ENCODE measurements around the gene MORC1. TPM values are rescaled to one million over a fixed set of nuclear protein-coding genes. Genes with fewer than 3 reads are reported as not detected.
A peak's percentile ranks its signal among the peaks of the same experiment; 100 is the strongest.
"Not testable (repeated sequence)": the region's sequence is repeated elsewhere in the genome, so short reads cannot be mapped to it uniquely, and the experiment has no call there.

Gene MORC1
- polyA plus RNA-seq, 10 donors, result 0.08 TPM; not detected in 9

GRCh38 chr3:109098079-109098644 lies 19.8 kb downstream of the MORC1 start:
- DNase-seq, result no peak

- no peak for DNase-seq
Observed at GRCh38 chr3:109095166-109095565, 22.8 kb downstream of the MORC1 start.

- no peak for DNase-seq
Observed at GRCh38 chr3:109093561-109093960, 24.4 kb downstream of the MORC1 start.

GRCh38 chr3:109091846-109092245 lies 26.1 kb downstream of the MORC1 start:
- DNase-seq, result no peak

- DNase-seq, result no peak
Observed at GRCh38 chr3:109089265-109089664, 28.7 kb downstream of the MORC1 start.

GRCh38 chr3:109081746-109082510 lies 36.0 kb downstream of the MORC1 start:
- peak in 2 of 3 donors; percentile 6 to 29 for DNase-seq

- DNase-seq, result not testable (repeated sequence)
Observed at GRCh38 chr3:109080090-109080489, 37.8 kb downstream of the MORC1 start.

- no peak for DNase-seq
Observed at GRCh38 chr3:109073116-109073515, 44.8 kb downstream of the MORC1 start.

- DNase-seq, result no peak
Observed at GRCh38 chr3:109072194-109072593, 45.7 kb downstream of the MORC1 start.

GRCh38 chr3:109071350-109072142 lies 46.4 kb downstream of the MORC1 start:
- DNase-seq, result peak in 1 of 3 donors; percentile 9

GRCh38 chr3:109070211-109070610 lies 47.7 kb downstream of the MORC1 start:
- no peak for DNase-seq

- DNase-seq, result no peak
Observed at GRCh38 chr3:109066864-109067263, 51.1 kb downstream of the MORC1 start.

GRCh38 chr3:109059264-109059663 lies 58.7 kb downstream of the MORC1 start:
- peak in 1 of 3 donors; percentile 18 for DNase-seq

GRCh38 chr3:109057616-109058015 lies 60.3 kb downstream of the MORC1 start:
- DNase-seq, result no peak

GRCh38 chr3:109057056-109057455 lies 60.9 kb downstream of the MORC1 start:
- DNase-seq, result no peak

GRCh38 chr3:109050591-109051167 lies 67.3 kb downstream of the MORC1 start:
- DNase-seq, result no peak

- DNase-seq, result no peak
Observed at GRCh38 chr3:109047366-109047765, 70.6 kb downstream of the MORC1 start.

GRCh38 chr3:109045271-109046040 lies 72.5 kb downstream of the MORC1 start:
- peak in 2 of 3 donors; percentile 6 to 21 for DNase-seq

- no peak for DNase-seq
Observed at GRCh38 chr3:109035082-109035481, 82.9 kb downstream of the MORC1 start.

GRCh38 chr3:109033000-109033660 lies 84.8 kb downstream of the MORC1 start:
- no peak for DNase-seq

GRCh38 chr3:109028753-109029152 lies 89.2 kb downstream of the MORC1 start:
- DNase-seq, result no peak
